DMS 273 treated with DMSO at 0.1 percent for 48 hours (cell line): ENCODE results near the gene PCBD2.

Experiments
- DNase-seq: peaks from one replicate; lab custom pipeline; 2025; lab: John Stamatoyannopoulos, UW

PCBD2 gene

DNA sequence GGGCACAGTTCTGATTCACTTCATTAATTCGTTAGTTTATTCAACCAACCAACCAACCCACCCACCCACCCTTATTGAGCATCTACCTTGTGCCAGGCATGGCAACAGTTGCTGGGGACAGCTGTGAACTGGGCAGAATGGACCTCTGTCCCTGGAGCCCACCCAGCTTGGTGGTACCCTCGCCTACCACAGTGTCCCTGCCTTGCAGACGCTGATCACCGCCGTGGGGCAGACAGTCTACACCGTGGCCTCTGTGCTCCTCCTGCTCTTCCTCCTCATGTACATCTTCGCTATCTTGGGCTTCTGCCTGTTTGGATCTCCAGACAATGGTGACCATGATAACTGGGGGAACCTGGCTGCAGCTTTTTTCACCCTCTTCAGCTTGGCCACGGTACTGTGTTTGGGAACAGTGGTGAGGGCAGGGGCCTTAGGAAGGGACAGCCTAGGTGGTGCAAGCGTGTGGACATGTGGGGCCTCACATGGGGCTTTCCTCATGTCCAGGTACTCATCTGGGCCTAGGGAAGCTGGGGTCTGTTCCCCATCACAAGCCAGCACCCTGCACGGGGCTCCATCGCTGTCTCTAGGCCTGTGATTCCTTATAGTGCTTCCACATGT, 102.9 kb downstream of the PCBD2 start:
- no peak for DNase-seq

- no peak for DNase-seq
Observed at GRCh38 chr5:135008556-135008955, 103.6 kb downstream of the PCBD2 start.

- DNase-seq: no peak
Observed at GRCh38 chr5:135008981-135009735, 104.2 kb downstream of the PCBD2 start.

DNA sequence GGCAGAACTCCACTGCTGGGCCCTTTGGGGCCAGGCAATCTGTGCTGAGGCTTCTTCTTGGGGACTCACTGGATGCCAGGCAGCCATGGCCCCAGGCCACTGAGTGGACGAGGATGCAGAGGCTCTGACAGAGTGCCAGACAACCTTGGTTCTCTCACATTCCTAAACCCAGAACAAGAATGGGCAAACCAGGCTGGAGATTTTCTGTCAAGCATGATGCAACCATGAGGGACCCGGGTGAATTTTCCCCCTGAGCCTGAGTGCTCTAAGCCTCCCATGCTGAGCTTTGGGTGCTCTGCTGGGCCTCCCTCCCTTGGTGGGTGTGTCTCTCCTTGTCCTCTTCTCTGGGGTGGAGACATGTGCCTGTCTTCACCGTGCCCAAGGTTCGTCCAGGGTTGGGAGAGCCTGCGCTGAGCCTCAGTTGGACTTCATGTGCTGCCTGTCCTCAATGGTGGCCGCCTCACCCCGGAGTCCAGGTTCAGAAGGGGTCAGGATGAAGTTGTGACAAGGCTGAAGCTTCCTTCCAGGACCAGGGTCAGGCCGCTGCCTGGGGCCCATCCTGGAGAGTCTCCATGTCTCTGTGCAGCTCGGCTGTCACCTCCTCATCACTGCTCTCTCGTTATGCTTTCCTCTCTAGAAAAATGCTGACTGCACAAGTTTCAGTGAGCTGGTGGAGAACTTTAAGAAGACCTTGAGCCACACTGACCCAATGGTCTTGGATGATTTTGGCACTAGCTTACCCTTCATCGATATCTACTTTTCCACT, 105.0 kb downstream of the PCBD2 start:
- no peak for DNase-seq

GRCh38 chr5:135010502-135011354, 105.8 kb downstream of the PCBD2 start:
- no peak for DNase-seq

DNA sequence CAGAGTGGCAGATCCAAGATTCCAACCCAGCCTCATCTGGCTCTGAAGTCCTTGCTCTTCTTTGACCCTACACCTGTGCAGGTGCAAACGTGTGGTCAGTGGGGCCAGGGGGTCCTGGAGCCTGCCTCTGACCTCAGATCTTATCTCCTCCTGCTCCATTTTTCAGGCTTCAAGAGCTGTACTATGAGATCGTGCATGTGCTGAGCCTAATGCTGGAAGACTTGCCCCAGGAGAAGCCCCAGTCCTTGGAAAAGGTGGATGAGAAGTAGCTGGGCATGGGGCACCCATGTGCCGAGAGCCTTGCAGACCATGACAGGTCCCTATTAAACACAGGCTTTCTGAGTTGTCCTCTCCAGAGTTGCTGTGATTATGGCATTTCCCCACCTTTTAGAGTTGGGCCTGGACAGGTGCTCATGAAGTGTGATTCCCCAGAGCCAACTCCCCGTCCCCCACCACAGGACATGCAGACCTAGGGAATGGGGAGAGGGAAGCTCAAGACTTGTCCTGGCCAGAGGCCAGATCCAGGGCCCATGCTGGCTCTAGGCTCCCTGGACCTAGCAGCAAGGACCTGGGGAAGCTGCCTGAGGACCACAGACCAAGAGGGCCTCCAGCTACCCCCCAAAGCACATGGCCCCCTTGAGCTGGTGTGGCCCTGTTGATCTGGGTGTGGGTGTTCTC, 106.6 kb downstream of the PCBD2 start:
- DNase-seq: no peak

- no peak for DNase-seq
Observed at GRCh38 chr5:135012033-135012588, 107.2 kb downstream of the PCBD2 start.
